ENCODE results near the gene GID4. TPM values are rescaled to one million over a fixed set of nuclear protein-coding genes. Genes with fewer than 3 reads are reported as not detected.

The GID4 gene
- total and polyA plus RNA-seq, 2 of the 4 experiments (the other 2 are of a cell fraction): 3.9 to 5.6 TPM

- no peak overlapping the region for H3K14ac ChIP-seq (replicated peaks; ENCODE audit: low read depth, low read length)
- no peaks in the 10 kb centered on the region for H3K36me3 ChIP-seq (ENCODE audit: control insufficient read depth, insufficient read depth, low read length)
- TF ChIP-seq SMC3 (IDR thresholded peaks at IDR 0.05; ENCODE audit: low read depth, low read length) (no peak), MXI1 (IDR thresholded peaks at IDR 0.05; ENCODE audit: borderline replicate concordance, low read depth, low read length) (no peak), NFE2L2 (IDR thresholded peaks at IDR 0.05; ENCODE audit: low read depth, low read length) (no peak), MAZ (IDR thresholded peaks at IDR 0.05; ENCODE audit: borderline replicate concordance, low read depth, low read length) (no peak), RAD21 (IDR thresholded peaks at IDR 0.05; ENCODE audit: low read length) (no peak), BHLHE40 (IDR thresholded peaks at IDR 0.05; ENCODE audit: low read depth, low read length) (no peak), USF2 (IDR thresholded peaks at IDR 0.05; ENCODE audit: low read depth, low read length) (no peak), FOS (IDR thresholded peaks at IDR 0.05; ENCODE audit: low read depth, low read length) (no peak), CTCF (conservative IDR thresholded peaks at IDR 0.05; ENCODE audit: low read depth, low read length) (no peak), RFX5 (IDR thresholded peaks at IDR 0.05; ENCODE audit: low read depth, low read length) (no peak), RCOR1 (IDR thresholded peaks at IDR 0.05; ENCODE audit: insufficient replicate concordance, low read length) (no peak), CHD1 (IDR thresholded peaks at IDR 0.05; ENCODE audit: low read depth, low read length) (no peak), CEBPB (IDR thresholded peaks at IDR 0.05; ENCODE audit: low read depth, low read length) (no peak), POLR2A (IDR thresholded peaks at IDR 0.05; ENCODE audit: low read depth, low read length) (no peak)
- no peak overlapping the region for H3K9ac ChIP-seq (ENCODE audit: low read depth, low read length)
- H3K27ac ChIP-seq (ENCODE audit: insufficient read depth, low read length): no peak overlapping the region
- WGBS, 2 experiments (ENCODE audit: extremely low coverage in 2 of 2, insufficient read length in 1 of 2): 22% methylated on average over 3 of the region's 6 CpGs; no CpG with 5 or more reads in 1 of the 2 experiments
- H4K5ac ChIP-seq (ENCODE audit: low read depth, low read length): no peak overlapping the region
- H3K56ac ChIP-seq (ENCODE audit: extremely low read depth, insufficient read depth, low read length): no peak overlapping the region
- H3K9me1 ChIP-seq (ENCODE audit: insufficient read depth, low read length): no peaks in the 10 kb centered on the region
- no peak overlapping the region for H3K4me2 ChIP-seq (ENCODE audit: low read depth, low read length)
- in situ Hi-C loops (cut with MboI; ENCODE audit: low sequenced_read_pairs) (no loop called here), dilution Hi-C loops (cut with HindIII; ENCODE audit: low sequenced_read_pairs, unreplicated experiment) (no loop called here), intact Hi-C loops (cut with micrococcal nuclease) (no loop called here)
- no peak overlapping the region for H2AK5ac ChIP-seq (ENCODE audit: low read depth, low read length)
- no peak overlapping the region for H2BK120ac ChIP-seq (ENCODE audit: low read depth, low read length)
- H2AFZ ChIP-seq (replicated peaks; ENCODE audit: low read length, poor library complexity): no peak overlapping the region
- H4K8ac ChIP-seq (ENCODE audit: low read depth in 2 of 2, low read length in 2 of 2): no peak overlapping the region
- H3K4ac ChIP-seq (ENCODE audit: low read depth, low read length): no peak overlapping the region
- H3K9me3 ChIP-seq (ENCODE audit: control insufficient read depth, insufficient read depth, low read length): 0 out of 2 replicates have a peak, but pooled peaks cover 2% of the 10 kb centered on the region
- no peak overlapping the region for H2BK15ac ChIP-seq (ENCODE audit: low read depth, low read length)
- BruUV-seq (replicated peaks): no TSS peak
- no peak overlapping the region for H3K18ac ChIP-seq (ENCODE audit: low read depth, low read length)
- CTCF ChIA-PET: no interaction called here
- no peak overlapping the region for H3K23ac ChIP-seq (ENCODE audit: low read depth, low read length)
- H4K91ac ChIP-seq (ENCODE audit: insufficient read depth, low read depth, low read length): no peak overlapping the region
- ATAC-seq (ENCODE audit: low read depth) (no peak), DNase-seq (no peak)
- no peak overlapping the region for H3K4me3 ChIP-seq (ENCODE audit: insufficient read depth, low read depth, low read length)
- no peaks in the 10 kb centered on the region for H3K79me1 ChIP-seq (ENCODE audit: low read depth in 1 of 2, low read length in 2 of 2)
- H2BK20ac ChIP-seq (ENCODE audit: low read depth, low read length): no peak overlapping the region
- no peaks in the 10 kb centered on the region for H4K20me1 ChIP-seq (ENCODE audit: insufficient read depth, low read length)
- H3K4me1 ChIP-seq (ENCODE audit: control insufficient read depth, insufficient read depth, low read length): peaks cover 2% of the 10 kb centered on the region; the same call in 1 of the 2 replicates
- POLR2A ChIA-PET (ENCODE audit: unreplicated experiment): no interaction called here
- peaks cover 18% of the 10 kb centered on the region for H3K27me3 ChIP-seq (ENCODE audit: control insufficient read depth, insufficient read depth, low read length)
- H2AK9ac ChIP-seq (replicated peaks; ENCODE audit: low read depth, low read length, poor library complexity): no peak overlapping the region
- H2BK5ac ChIP-seq (ENCODE audit: low read depth, low read length, poor library complexity, severe bottlenecking): no peak overlapping the region
Observed at GRCh38 chr17:18074566-18075272, 35.5 kb downstream of the GID4 start.

Measured in IMR-90 (cell line).